Stimulated activated CD8-positive, alpha-beta memory T cell treated with anti-CD3 and anti-CD28 coated beads, Interleukin-7, amount 100 ng/mL, for 24 hours (primary cell): ENCODE data around the gene DRD1.
"Not testable (repeated sequence)": the region's sequence is repeated elsewhere in the genome, so short reads cannot be mapped to it uniquely, and the experiment has no call there.

Experiments used
- DNase-seq: peaks from one replicate; pipeline ENCODE4 v3.0.0-alpha.2; 2020; ENCODE audit warnings: low read depth

The DRD1 gene

GRCh38 chr5:175424594-175424993 is 19.4 kb downstream of the DRD1 start:
- DNase-seq = not testable (repeated sequence)

GRCh38 chr5:175422058-175422457 is 21.9 kb downstream of the DRD1 start:
- no peak for DNase-seq

- no peak for DNase-seq
These were observed 23.6 kb downstream of the DRD1 start for GRCh38 chr5:175420383-175420782.

- DNase-seq = no peak
These were observed 25.7 kb downstream of the DRD1 start for GRCh38 chr5:175418251-175418650.

GRCh38 chr5:175417384-175417783 is 26.6 kb downstream of the DRD1 start:
- no peak for DNase-seq

GRCh38 chr5:175415303-175415702 is 28.7 kb downstream of the DRD1 start:
- no peak for DNase-seq

- no peak for DNase-seq
These were observed 33.1 kb downstream of the DRD1 start for GRCh38 chr5:175410926-175411325.

GRCh38 chr5:175406300-175406699 is 37.7 kb downstream of the DRD1 start:
- no peak for DNase-seq

- not testable (repeated sequence) for DNase-seq
These were observed 46.2 kb downstream of the DRD1 start for GRCh38 chr5:175397590-175398297.

GRCh38 chr5:175395430-175395829 is 48.6 kb downstream of the DRD1 start:
- not testable (repeated sequence) for DNase-seq

GRCh38 chr5:175394601-175395000 is 49.4 kb downstream of the DRD1 start:
- DNase-seq = no peak

- no peak for DNase-seq
These were observed 50.1 kb downstream of the DRD1 start for GRCh38 chr5:175393897-175394296.

GRCh38 chr5:175392236-175392635 is 51.7 kb downstream of the DRD1 start:
- no peak for DNase-seq

- DNase-seq = no peak
These were observed 53.5 kb downstream of the DRD1 start for GRCh38 chr5:175390352-175391083.
